Fibroblast of lung (primary cell): ENCODE results near the gene CDKN1B. TPM values are rescaled to one million over a fixed set of nuclear protein-coding genes. Genes with fewer than 3 reads are reported as not detected.

Experiments
- DNase-seq, 2 donors: peaks; one replicate each; pipeline versions ENCODE4 v3.0.0 to v3.0.0-alpha.2; 2010; ENCODE audit warnings: low read depth in 2 of 2
- H2AFZ ChIP-seq: 2 replicates; pipeline ENCODE4 v1.5.1; 2012; ENCODE audit warnings: low read length, control low read depth, inconsistent platforms
- H3K27ac ChIP-seq: 2 replicates; pipeline ENCODE4 v1.5.1; 2011; ENCODE audit warnings: low read length, control low read depth; ENCODE audit not compliant: insufficient read depth
- H3K27me3 ChIP-seq: 2 replicates; pipeline ENCODE4 v1.5.1; 2011; ENCODE audit warnings: mild to moderate bottlenecking, low read length; ENCODE audit not compliant: control insufficient read depth, insufficient read depth
- H3K36me3 ChIP-seq: 2 replicates; pipeline ENCODE4 v1.5.1; 2011; ENCODE audit warnings: low read length; ENCODE audit not compliant: control insufficient read depth, insufficient read depth
- H3K4me1 ChIP-seq: 2 replicates; pipeline ENCODE4 v1.5.1; 2011; ENCODE audit warnings: low read length; ENCODE audit not compliant: control insufficient read depth, insufficient read depth; ENCODE audit errors: extremely low read depth
- H3K4me2 ChIP-seq: 2 replicates; pipeline ENCODE4 v1.5.1; 2011; ENCODE audit warnings: low read length, control low read depth; ENCODE audit not compliant: insufficient read depth; ENCODE audit errors: extremely low read depth
- H3K4me3 ChIP-seq, 4 experiments: fragments of 200-600 bp in 1 of 4; sonication (generic) in 1 of 4; replicated peaks in 1 of 4; 2 replicates each; pipeline ENCODE4 v1.5.1; 2011 to 2016; ENCODE audit warnings: low read length in 4 of 4, low read depth in 3 of 4, mild to moderate bottlenecking in 3 of 4, control low read depth in 2 of 4, inconsistent platforms in 1 of 4, mixed read lengths in 1 of 4; ENCODE audit not compliant: insufficient read depth in 1 of 4; ENCODE audit errors: control extremely low read depth in 1 of 4
- H3K79me2 ChIP-seq: 2 replicates; pipeline ENCODE4 v1.5.1; 2012; ENCODE audit warnings: mild to moderate bottlenecking, low read length, inconsistent platforms; ENCODE audit not compliant: control insufficient read depth, insufficient read depth
- H3K9ac ChIP-seq: 2 replicates; pipeline ENCODE4 v1.5.1; 2011; ENCODE audit warnings: mild to moderate bottlenecking, low read length, control low read depth; ENCODE audit not compliant: insufficient read depth
- H3K9me3 ChIP-seq: 2 replicates; pipeline ENCODE4 v1.5.1; 2012; ENCODE audit warnings: low read depth, low read length; ENCODE audit not compliant: control insufficient read depth, insufficient read depth
- H4K20me1 ChIP-seq: 2 replicates; pipeline ENCODE4 v1.5.1; 2011; ENCODE audit warnings: low read length; ENCODE audit not compliant: control insufficient read depth, insufficient read depth; ENCODE audit errors: extremely low read depth
- CTCF ChIP-seq, 2 donors: IDR thresholded peaks in 1 of 2; conservative IDR thresholded peaks in 1 of 2; 1 replicate in 1 of 2; 2 replicates in 1 of 2; pipeline ENCODE4 v1.5.1; 2011 to 2012; ENCODE audit warnings: low read length in 2 of 2, control low read depth in 1 of 2, inconsistent platforms in 1 of 2, low read depth in 1 of 2, mild to moderate bottlenecking in 1 of 2
- EZH2 ChIP-seq: IDR thresholded peaks from 2 replicates; pipeline ENCODE4 v1.5.1; 2012; ENCODE audit warnings: low read length, control low read depth, mild to moderate bottlenecking; ENCODE audit errors: missing control alignments
- polyA plus RNA-seq, 2 donors: library from polyadenylated mRNA; depleted of rRNA in 1 of 2; stranded (reverse) in 1 of 2; unstranded in 1 of 2; fragments of >200 nt; gene quantifications; 2 replicates each; pipeline ENCODE4 v1.2.1, GENCODE V29; 2011 to 2012; ENCODE audit warnings: missing spikeins in 1 of 2
- total RNA-seq: library from RNA; depleted of rRNA; stranded (reverse); fragments of >200 nt; gene quantifications from 2 replicates; pipeline ENCODE4 v1.2.1, GENCODE V29; 2014

The CDKN1B gene
- total and polyA plus RNA-seq, 2 donors (not counting 1 experiment from before 2014, with no cell fraction given) = 21.4 to 50.9 TPM

- H3K4me1 ChIP-seq = no peaks in the 10 kb centered on the region
- DNase-seq = no peak
- H3K4me2 ChIP-seq = no peak overlapping the region
- no peaks in the 10 kb centered on the region for H3K79me2 ChIP-seq
- H3K36me3 ChIP-seq = no peaks in the 10 kb centered on the region
- no peaks in the 10 kb centered on the region for H3K9me3 ChIP-seq
- H3K4me3 ChIP-seq = no peak overlapping the region
- no peak for TF ChIP-seq CTCF (conservative IDR thresholded peaks at IDR 0.05 in 1 of 2, IDR thresholded peaks at IDR 0.05 in 1 of 2; ENCODE audit: low read depth in 1 of 2, low read length in 2 of 2)
- no peak for TF ChIP-seq EZH2
- H3K27me3 ChIP-seq = no peaks in the 10 kb centered on the region
- H4K20me1 ChIP-seq = no peaks in the 10 kb centered on the region
- no peak overlapping the region for H3K27ac ChIP-seq
- H2AFZ ChIP-seq = no peak overlapping the region
- H3K9ac ChIP-seq = no peak overlapping the region
Measured at GRCh38 chr12:12691549-12691948, 25.6 kb upstream of the CDKN1B start.

- Histone ChIP-seq H3K36me3 (no peaks in the 10 kb centered on the region), H4K20me1 (no peaks in the 10 kb centered on the region), H3K9me3 (no peaks in the 10 kb centered on the region), H3K27me3 (no peaks in the 10 kb centered on the region), H3K4me1 (no peaks in the 10 kb centered on the region), H3K4me2 (no peak overlapping the region), H2AFZ (no peak overlapping the region), H3K4me3 (no peak overlapping the region), H3K27ac (no peak overlapping the region), H3K9ac (no peak overlapping the region), H3K79me2 (no peaks in the 10 kb centered on the region)
- no peak for TF ChIP-seq CTCF (conservative IDR thresholded peaks at IDR 0.05 in 1 of 2, IDR thresholded peaks at IDR 0.05 in 1 of 2; ENCODE audit: low read depth in 1 of 2, low read length in 2 of 2)
- no peak for TF ChIP-seq EZH2
- DNase-seq = no peak
Measured at GRCh38 chr12:12693111-12693671, 24.0 kb upstream of the CDKN1B start.

- Histone ChIP-seq H3K9ac (peak overlapping the region; percentile 80), H3K4me3 (peak overlapping the region; percentile 36 to 89 (median 61)), H3K27ac (peak overlapping the region; percentile 81), H3K4me1 (no peaks in the 10 kb centered on the region), H3K79me2 (no peaks in the 10 kb centered on the region), H4K20me1 (no peaks in the 10 kb centered on the region), H3K4me2 (peak overlapping the region; percentile 95), H3K9me3 (no peaks in the 10 kb centered on the region), H3K27me3 (no peaks in the 10 kb centered on the region), H3K36me3 (no peaks in the 10 kb centered on the region), H2AFZ (peak overlapping the region; percentile 71)
- TF ChIP-seq EZH2 = no peak
- no peak for TF ChIP-seq CTCF (conservative IDR thresholded peaks at IDR 0.05 in 1 of 2, IDR thresholded peaks at IDR 0.05 in 1 of 2; ENCODE audit: low read depth in 1 of 2, low read length in 2 of 2)
- peak; percentile 76 to 87 for DNase-seq
Measured at GRCh38 chr12:12696562-12697383, 20.4 kb upstream of the CDKN1B start.
